Natural killer cell (primary cell): ENCODE measurements around the gene CUZD1. TPM values are rescaled to one million over a fixed set of nuclear protein-coding genes. Genes with fewer than 3 reads are reported as not detected.

ENCODE experiments used
- ATAC-seq, 3 donors: fragments of 150-1000 bp in 2 of 3; fragments of 200-7000 bp in 1 of 3; cut with Tn5 transposase; 1 replicate in 1 of 3; 2 replicates in 2 of 3; pipeline ENCODE4 v1.10.0; 2021; ENCODE audit warnings: mild to moderate bottlenecking in 2 of 3, moderate library complexity in 2 of 3
- DNase-seq, 2 donors: peaks; one replicate each; pipeline versions ENCODE4 v3.0.0 to v3.0.0-alpha.2; 2013 to 2021; ENCODE audit warnings: mixed read lengths in 1 of 2
- H3K27ac ChIP-seq: one replicate; pipeline ENCODE4 v1.5.1; 2013; ENCODE audit warnings: mild to moderate bottlenecking, low read length
- H3K27me3 ChIP-seq: one replicate; pipeline ENCODE4 v1.6.1; 2013; ENCODE audit warnings: low read length; ENCODE audit not compliant: control insufficient read depth, insufficient read depth
- H3K36me3 ChIP-seq: one replicate; pipeline ENCODE4 v1.6.1; 2013; ENCODE audit warnings: low read length; ENCODE audit not compliant: control insufficient read depth, insufficient read depth
- H3K4me1 ChIP-seq: one replicate; pipeline ENCODE4 v1.6.1; 2013; ENCODE audit warnings: low read length; ENCODE audit not compliant: control insufficient read depth, insufficient read depth
- H3K4me3 ChIP-seq: one replicate; pipeline ENCODE4 v1.5.1; 2013; ENCODE audit warnings: low read length
- H3K9me3 ChIP-seq: one replicate; pipeline ENCODE4 v1.6.1; 2013; ENCODE audit warnings: low read length; ENCODE audit not compliant: control insufficient read depth, insufficient read depth
- H3K27ac Mint-ChIP-seq, 2 donors: one replicate each; pipeline ENCODE4 v1.8.0; 2022; ENCODE audit warnings: mild to moderate bottlenecking in 2 of 2, mixed read lengths in 2 of 2, moderate library complexity in 1 of 2
- H3K27me3 Mint-ChIP-seq, 2 donors: one replicate each; pipeline ENCODE4 v1.8.0; 2022; ENCODE audit warnings: low read depth in 2 of 2, mixed read lengths in 2 of 2
- H3K36me3 Mint-ChIP-seq: one replicate; pipeline ENCODE4 v1.8.0; 2022; ENCODE audit warnings: mixed read lengths
- H3K4me1 Mint-ChIP-seq, 2 donors: one replicate each; pipeline ENCODE4 v1.8.0; 2022; ENCODE audit warnings: mixed read lengths in 2 of 2
- H3K4me3 Mint-ChIP-seq: one replicate; pipeline ENCODE4 v1.8.0; 2022; ENCODE audit warnings: mild to moderate bottlenecking, moderate library complexity, mixed read lengths
- H3K9me3 Mint-ChIP-seq, 2 donors: one replicate each; pipeline ENCODE4 v1.8.0; 2022; ENCODE audit warnings: mixed read lengths in 2 of 2
- CTCF ChIP-seq: fragments of 200-600 bp; IDR thresholded peaks from one replicate; pipeline ENCODE4 v1.8.0; 2022; ENCODE audit warnings: antibody characterized with exemption
- WGBS: methylation state at CpG from one replicate; pipeline ENCODE4 v1.1.7; 2013; ENCODE audit warnings: missing lambda C conversion rate; ENCODE audit not compliant: insufficient coverage; 5-methylcytosine and 5-hydroxymethylcytosine counted together
- intact Hi-C: fragments of 100-400 bp; cut with micrococcal nuclease; formaldehyde crosslinking; loops from one replicate; pipeline ENCODE4 v1.14.2; 2022
- total RNA-seq, 4 donors: library from RNA; stranded (reverse); fragments of 120-200 nt in 1 of 4; gene quantifications; one replicate each; pipeline versions ENCODE4 v1.2.3 to v1.2.4, GENCODE V29; 2013 to 2022

Gene CUZD1
- total RNA-seq, 3 donors from 2014 or later (not counting 1 experiment from before 2014, with no cell fraction given): 0.61 to 0.78 (median 0.63) TPM

- Histone ChIP-seq H3K27ac (no peak overlapping the region), H3K36me3 (no peaks in the 10 kb centered on the region), H3K27me3 (peaks cover 2% of the 10 kb centered on the region), H3K9me3 (no peaks in the 10 kb centered on the region), H3K4me3 (no peak overlapping the region), H3K4me1 (no peaks in the 10 kb centered on the region)
- H3K4me1 Mint-ChIP-seq: no peaks in the 10 kb centered on the region
- TF ChIP-seq CTCF: no peak
- H3K27ac Mint-ChIP-seq: no peak overlapping the region
- ATAC-seq (no peak), DNase-seq (no peak)
- H3K9me3 Mint-ChIP-seq: no peaks in the 10 kb centered on the region
- 83% methylated on average over 10 of the region's 11 CpGs for WGBS
- peaks cover 22 to 72% of the 10 kb centered on the region in 2 donors for H3K27me3 Mint-ChIP-seq
- H3K36me3 Mint-ChIP-seq: no peaks in the 10 kb centered on the region
- no peak overlapping the region for H3K4me3 Mint-ChIP-seq
- intact Hi-C loops: no loop called here
Observed at GRCh38 chr10:122822973-122823690, 22.5 kb downstream of the CUZD1 start.

GRCh38 chr10:122821808-122822207, 23.8 kb downstream of the CUZD1 start:
- 73% methylated on average over 3 of the region's 3 CpGs for WGBS
- Histone ChIP-seq H3K4me3 (no peak overlapping the region), H3K27me3 (peaks cover 2% of the 10 kb centered on the region), H3K9me3 (no peaks in the 10 kb centered on the region), H3K27ac (no peak overlapping the region), H3K4me1 (no peaks in the 10 kb centered on the region), H3K36me3 (no peaks in the 10 kb centered on the region)
- intact Hi-C loops: no loop called here
- no peaks in the 10 kb centered on the region for H3K4me1 Mint-ChIP-seq
- H3K36me3 Mint-ChIP-seq: no peaks in the 10 kb centered on the region
- no peak overlapping the region for H3K27ac Mint-ChIP-seq
- TF ChIP-seq CTCF: no peak
- no peaks in the 10 kb centered on the region for H3K9me3 Mint-ChIP-seq
- ATAC-seq: no peak
- no peak for DNase-seq
- peaks cover 28 to 85% of the 10 kb centered on the region in 2 donors for H3K27me3 Mint-ChIP-seq
- no peak overlapping the region for H3K4me3 Mint-ChIP-seq

GRCh38 chr10:122815458-122815857, 30.2 kb downstream of the CUZD1 start:
- H3K36me3 ChIP-seq: no peaks in the 10 kb centered on the region
- DNase-seq (no peak), ATAC-seq (no peak)
- Mint-ChIP-seq H3K36me3 (no peaks in the 10 kb centered on the region), H3K9me3 (no peaks in the 10 kb centered on the region), H3K4me1 (no peaks in the 10 kb centered on the region), H3K27me3 (peaks cover 27 to 46% of the 10 kb centered on the region in 2 donors), H3K4me3 (no peak overlapping the region), H3K27ac (no peak overlapping the region)
- peaks cover 2% of the 10 kb centered on the region for H3K27me3 ChIP-seq
- no peak overlapping the region for H3K27ac ChIP-seq
- intact Hi-C loops: no loop called here
- WGBS: 64% methylated on average over 5 of the region's 5 CpGs
- TF ChIP-seq CTCF: no peak
- no peaks in the 10 kb centered on the region for H3K9me3 ChIP-seq
- H3K4me1 ChIP-seq: no peaks in the 10 kb centered on the region
- H3K4me3 ChIP-seq: no peak overlapping the region

GRCh38 chr10:122814493-122814892, 31.2 kb downstream of the CUZD1 start:
- H3K9me3 ChIP-seq: no peaks in the 10 kb centered on the region
- 73% methylated on average over 2 of the region's 2 CpGs for WGBS
- H3K27me3 ChIP-seq: peaks cover 2% of the 10 kb centered on the region
- H3K27ac Mint-ChIP-seq: no peak overlapping the region
- H3K27ac ChIP-seq: no peak overlapping the region
- H3K9me3 Mint-ChIP-seq: no peaks in the 10 kb centered on the region
- no peak for TF ChIP-seq CTCF
- H3K4me1 ChIP-seq: no peaks in the 10 kb centered on the region
- no peaks in the 10 kb centered on the region for H3K4me1 Mint-ChIP-seq
- H3K27me3 Mint-ChIP-seq: peaks cover 26 to 36% of the 10 kb centered on the region in 2 donors
- ATAC-seq (no peak), DNase-seq (no peak)
- H3K36me3 Mint-ChIP-seq: no peaks in the 10 kb centered on the region
- no peaks in the 10 kb centered on the region for H3K36me3 ChIP-seq
- no peak overlapping the region for H3K4me3 ChIP-seq
- intact Hi-C loops: no loop called here
- H3K4me3 Mint-ChIP-seq: no peak overlapping the region
